Measurements from ENCODE around the gene KCNC2.

GRCh38 chr12:75207338-75208083, 2.1 kb downstream of the KCNC2 start:
- TF ChIP-seq CTCF (IDR thresholded peaks at IDR 0.05; ENCODE audit: low read depth, low read length, poor library complexity, severe bottlenecking) (no peak), EZH2phosphoT487 (IDR thresholded peaks at IDR 0.05; ENCODE audit: borderline replicate concordance, low read length) (no peak)
